ENCODE data around the gene TUSC2.

The TUSC2 gene

GRCh38 chr3:50327943-50328691, at the start of gene TUSC2:
Gene TUSC2 (minus strand): TSS chr3:50328223. CDS start chr3:50328099, 124 bp downstream.
- peak; percentile 95 for DNase-seq

DNA sequence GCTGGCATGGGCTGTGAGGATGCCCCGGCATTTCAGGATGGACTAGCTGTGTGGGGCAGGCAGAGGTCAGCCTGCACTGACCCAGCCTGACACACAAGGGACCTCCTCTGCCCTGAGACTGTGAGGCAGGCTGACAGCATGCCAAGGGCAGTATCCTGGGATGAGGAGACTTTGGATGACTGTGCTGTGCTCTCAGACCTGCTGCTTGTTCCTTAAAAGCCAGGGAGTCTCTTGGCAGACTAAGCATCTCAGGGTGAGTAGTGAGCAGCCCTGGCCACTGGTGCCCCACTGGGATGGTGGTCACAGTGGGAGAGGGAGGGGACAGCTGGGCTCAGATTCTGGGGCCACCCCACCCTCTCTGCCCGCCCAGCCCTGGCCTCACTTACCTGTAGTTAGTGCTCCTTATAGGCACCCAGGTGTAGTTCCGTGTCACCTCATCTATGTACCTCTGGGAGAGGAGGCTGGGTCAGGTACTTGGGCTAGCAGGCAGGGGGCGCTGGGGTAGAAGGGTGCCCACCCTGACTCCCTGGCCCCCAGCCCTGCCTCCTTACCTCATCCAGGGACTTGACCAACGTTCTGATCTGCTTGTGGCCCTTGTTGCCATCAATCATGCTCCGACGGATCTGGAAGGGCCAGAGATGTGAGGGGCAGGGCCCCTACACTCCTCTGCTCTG, 47.4 kb upstream of the TUSC2 start:
- DNase-seq, result no peak

DNA sequence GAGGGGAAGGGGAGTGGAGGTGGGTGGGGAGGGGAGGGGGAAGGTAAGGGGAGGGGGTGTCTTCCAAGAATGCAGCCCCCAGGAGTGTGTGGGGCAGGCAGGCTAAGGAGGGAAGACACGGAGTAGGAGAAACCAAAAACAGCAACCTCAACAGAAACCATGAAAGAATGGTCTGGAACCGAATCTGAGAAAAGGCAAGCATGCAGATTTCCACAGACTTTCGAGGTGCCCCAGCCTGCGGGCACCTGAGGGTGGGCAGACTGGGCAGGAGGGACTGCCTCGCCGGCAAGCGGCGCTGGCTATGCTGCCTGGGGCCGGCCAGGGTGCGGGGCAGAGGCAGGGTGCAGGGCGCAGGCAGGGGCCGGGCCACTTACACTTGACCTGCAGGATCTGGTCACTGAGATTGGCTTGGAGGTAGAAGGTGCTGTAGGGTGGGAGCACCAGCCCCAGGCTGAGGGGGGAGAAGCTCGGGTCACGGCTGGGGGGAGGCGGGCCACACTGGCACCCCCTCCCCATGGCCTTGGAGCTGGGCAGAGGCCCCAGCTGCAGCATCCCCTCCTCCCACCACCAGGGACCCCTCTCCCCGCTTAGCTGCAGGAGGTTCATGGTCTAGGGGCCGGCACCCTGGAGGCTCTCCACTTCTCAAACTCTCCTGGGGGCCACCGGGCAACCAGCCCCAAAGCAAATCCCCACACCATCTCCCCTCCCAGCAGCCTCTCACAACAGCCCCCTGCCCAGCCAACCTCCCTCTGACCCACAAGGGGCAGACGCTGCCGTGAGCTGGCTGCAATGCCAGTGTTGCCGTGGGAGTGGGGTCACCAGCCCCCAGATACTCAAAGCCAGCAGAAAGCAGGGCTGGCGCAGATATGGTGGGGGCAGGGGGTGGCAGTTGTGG, 46.6 kb upstream of the TUSC2 start:
- DNase-seq, result no peak

DNA sequence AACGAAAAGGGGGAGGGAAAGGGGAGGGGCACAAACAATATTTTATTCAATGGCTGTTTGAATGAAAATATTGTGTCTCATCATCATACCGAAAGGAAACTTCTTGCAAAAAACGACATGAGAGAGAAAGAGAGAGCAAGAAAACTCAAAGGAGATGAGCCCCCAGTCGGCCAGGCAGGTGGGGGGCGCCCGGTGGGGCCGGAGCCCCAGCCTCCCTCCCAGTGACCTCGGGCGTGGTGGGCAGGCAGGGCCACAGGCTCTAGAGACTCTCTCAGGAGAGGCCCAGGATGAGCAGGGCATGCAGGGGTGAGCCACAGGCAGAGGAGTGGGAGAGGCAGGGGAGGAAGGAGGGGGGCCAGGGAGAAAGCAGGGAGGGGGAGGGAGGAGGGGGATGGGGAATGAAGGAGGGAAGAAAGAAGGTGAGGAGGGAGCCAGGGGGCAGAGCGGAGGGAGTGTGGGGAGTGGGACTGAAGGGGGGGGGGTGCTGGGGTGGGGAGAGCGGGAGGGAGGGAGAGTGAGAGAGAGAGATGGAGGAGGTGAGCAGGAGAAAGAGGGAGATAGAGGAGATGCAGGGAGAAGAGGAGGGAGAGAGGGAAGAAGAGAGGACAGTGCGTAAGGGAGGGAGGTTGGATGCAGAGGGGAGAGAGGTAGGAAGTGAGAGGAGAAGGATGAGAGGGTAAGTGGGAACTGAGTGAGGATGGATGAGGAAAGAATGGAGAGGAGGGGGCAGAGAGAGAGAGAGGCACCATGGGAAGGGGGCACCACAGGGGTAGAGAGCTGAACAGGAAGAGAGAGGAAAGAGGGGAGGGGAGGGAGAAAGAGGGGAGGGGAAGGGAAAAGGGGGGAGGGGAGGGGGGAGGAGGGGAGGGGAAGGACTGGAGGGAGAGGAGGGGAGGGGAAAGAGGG, 45.4 kb upstream of the TUSC2 start:
- DNase-seq, result no peak

DNA sequence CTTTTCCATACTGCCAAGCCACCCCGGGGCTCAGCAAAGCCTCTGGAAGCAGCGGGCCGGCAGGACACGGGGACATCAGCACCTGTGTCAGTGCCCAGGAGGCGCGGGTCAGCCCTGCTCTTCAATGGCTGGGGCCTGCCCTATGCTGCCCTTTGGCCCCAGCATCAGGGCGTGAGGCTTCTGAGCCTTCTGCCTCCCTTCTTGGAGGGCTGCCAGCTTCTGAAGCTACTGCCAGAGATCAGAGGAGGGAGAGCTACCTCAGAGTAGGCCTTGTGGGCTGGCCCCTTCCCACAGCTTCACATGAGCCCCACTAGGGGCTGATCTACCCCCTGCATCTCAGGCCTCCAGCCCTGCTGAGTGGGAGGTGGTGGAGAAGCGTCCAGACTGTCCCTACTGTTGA, 44.3 kb upstream of the TUSC2 start:
- no peak for DNase-seq

DNA sequence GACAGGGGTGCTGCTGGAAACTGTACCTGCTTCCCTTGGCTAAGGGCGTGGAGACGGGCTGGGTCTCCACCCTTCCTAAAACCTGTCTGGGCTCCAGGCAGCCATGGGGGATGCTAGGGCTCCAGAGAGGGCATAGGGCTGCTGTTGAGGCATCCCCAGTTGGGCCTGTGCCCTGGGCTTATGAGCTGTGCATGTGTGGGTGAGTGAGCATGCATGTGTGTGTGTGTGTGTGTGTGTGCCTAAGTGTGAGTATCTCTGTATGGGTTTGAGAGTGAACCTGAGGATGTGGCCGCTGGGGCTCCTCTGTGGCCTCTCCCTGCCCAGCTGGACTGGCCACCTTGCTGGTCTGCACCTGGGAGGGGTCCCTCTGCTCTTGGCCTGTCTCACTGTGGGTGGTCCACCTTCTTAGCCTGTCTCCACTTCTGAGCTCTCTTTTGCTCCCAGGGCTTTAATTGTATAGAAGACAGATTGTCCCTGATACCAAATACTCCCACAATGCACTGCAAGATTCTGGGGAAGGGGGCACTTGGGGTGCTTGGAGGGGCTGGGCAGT, 43.2 kb upstream of the TUSC2 start:
- DNase-seq, result no peak

- no peak for DNase-seq
Measured at GRCh38 chr3:50370594-50370993, 42.6 kb upstream of the TUSC2 start.

DNA sequence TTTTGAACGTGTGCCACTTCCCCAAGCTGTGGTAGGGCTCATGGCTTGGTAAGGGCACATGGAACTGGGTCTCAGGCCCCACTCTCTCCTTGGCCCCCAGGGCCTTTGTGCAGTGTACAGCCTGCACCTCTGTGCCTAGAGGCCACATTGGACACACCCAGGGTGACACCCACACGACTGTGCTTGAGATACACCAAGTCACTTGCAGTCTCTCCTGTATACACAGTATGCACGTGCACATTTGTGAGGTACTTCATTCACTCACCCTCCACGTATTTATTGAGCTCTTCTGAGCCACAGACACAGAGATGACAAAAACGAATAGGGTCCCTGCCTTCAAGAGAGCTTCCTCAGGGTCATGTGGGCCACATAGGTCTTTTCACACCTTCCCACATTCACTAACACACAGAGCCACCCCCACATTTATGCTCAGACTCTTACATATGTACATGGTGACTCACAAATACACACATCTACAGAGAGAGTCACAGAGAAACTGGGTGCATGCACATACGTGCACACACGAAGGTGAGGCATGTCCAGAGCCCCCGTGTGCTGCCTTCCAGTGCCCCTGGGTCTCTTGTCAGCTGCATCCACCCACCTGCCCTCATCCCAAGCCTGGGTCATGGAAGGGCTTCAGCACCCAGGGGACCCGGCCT, 41.1 kb upstream of the TUSC2 start:
- DNase-seq, result no peak

- DNase-seq, result no peak
Measured at GRCh38 chr3:50365842-50366220, 37.8 kb upstream of the TUSC2 start.

- DNase-seq, result peak; percentile 96
Measured at GRCh38 chr3:50365080-50365841, 37.2 kb upstream of the TUSC2 start.

DNA sequence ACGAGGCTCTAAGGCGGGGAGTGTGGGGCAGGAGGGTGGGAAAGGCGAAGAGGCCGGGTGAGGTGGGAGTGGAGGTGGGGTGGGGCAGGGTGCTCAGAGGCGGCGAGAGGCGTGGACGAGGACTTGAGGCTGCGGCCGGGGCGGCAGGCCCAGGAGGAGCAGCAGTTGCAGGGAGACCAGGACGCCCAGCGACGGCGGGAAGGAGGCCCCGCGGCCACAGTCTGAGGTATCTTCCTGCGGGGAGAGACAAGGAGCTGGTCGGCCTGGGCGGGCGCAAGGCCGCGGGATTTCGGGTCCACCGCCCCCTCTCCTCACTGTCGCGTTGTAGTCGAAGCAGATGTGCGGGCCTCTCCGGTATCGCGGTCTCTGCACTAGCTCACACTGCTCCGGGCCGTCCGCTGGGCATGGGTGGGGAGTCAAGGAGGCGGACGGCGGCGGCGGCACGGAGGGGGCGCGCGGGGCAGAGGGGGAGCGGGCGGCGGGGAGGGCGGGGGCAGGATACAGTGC, 36.6 kb upstream of the TUSC2 start:
- no peak for DNase-seq

DNA sequence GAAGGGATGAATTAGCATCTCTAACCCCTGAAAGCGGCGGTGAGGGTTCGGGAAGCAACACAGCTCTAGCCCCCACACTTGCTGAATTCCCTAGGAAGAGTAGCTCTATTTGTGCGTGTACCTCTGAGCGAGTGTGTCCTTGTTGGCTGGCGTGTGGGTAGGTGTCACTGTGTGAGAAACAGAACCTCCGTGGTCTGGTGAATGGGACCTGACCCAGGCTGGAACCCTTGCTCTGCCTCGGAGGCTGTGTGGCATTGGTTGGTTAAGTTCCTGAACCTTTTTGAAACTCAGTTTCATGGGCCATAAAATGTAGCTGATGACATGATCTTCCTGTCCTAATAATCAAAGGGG, 31.7 kb upstream of the TUSC2 start:
- DNase-seq, result no peak

DNA sequence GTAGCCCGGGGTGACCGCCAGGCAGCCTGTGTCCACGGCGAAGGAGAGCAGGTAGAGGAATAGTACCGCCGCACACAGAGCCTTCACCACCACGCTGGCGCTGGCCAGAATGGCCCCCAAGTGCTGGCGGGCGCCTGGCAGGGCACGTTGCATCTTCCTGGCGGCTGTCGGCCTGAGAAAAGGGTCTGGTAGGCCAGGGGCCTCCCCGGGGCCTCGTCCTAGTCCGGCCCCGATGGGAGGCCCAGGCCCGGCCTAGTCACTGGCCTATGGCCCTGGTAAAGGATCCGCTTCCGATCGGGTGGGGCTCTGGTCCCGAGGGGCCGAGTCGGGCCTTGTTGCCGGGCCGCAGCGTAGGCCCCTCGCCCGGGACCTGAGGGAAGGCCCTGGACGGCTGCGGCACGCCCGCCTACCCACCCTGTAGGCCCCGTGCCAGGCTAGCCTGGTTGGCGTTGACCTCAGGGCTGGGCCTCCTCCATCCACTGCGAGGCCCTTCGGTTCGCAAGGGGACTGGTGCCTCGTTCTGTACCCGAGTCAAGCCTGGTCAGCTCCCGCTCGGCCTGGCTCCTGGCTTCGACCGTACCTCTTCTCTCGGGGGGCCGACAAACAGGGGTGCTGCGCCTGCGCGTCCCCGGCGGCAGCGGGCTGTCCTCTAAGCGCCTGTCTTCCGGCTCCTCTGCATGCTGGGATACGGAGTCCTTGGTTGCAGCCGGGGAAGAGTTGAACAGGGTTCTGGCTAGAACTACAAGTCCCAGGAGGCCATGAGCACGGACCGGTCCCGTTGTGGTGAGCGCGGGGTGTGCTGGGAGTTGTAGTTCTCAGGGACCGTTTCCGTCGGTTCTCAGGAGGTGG, 31.1 kb upstream of the TUSC2 start, which contains the start of gene TMEM115:
TMEM115 (minus strand) TSS at position 611 of the 849 bp plus-strand sequence; CDS start at position 153, 458 bp downstream.
- peak; percentile 98 for DNase-seq

GRCh38 chr3:50358355-50358910, 30.4 kb upstream of the TUSC2 start:
- DNase-seq, result no peak

GRCh38 chr3:50357481-50357880, 29.5 kb upstream of the TUSC2 start:
- DNase-seq, result no peak

DNA sequence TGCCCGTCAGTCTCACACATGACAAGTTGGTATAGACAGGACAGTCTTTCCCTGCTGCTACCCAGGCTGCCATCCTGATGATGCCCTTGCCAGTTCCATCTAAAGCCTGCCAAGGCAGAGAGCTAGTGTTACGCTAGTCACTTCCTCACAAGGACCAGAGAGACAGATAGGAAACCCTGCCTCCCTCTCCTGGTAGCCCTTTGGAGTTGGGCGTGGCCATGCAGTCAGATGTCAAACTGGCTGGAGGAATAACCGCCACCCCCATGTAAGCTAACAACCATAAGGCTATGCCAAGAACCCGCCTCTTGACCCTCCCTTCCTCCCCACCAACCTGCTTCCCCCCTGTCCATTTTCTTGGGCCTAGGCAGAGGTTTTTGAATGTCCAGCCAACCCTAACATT, 28.5 kb upstream of the TUSC2 start:
- no peak for DNase-seq

DNA sequence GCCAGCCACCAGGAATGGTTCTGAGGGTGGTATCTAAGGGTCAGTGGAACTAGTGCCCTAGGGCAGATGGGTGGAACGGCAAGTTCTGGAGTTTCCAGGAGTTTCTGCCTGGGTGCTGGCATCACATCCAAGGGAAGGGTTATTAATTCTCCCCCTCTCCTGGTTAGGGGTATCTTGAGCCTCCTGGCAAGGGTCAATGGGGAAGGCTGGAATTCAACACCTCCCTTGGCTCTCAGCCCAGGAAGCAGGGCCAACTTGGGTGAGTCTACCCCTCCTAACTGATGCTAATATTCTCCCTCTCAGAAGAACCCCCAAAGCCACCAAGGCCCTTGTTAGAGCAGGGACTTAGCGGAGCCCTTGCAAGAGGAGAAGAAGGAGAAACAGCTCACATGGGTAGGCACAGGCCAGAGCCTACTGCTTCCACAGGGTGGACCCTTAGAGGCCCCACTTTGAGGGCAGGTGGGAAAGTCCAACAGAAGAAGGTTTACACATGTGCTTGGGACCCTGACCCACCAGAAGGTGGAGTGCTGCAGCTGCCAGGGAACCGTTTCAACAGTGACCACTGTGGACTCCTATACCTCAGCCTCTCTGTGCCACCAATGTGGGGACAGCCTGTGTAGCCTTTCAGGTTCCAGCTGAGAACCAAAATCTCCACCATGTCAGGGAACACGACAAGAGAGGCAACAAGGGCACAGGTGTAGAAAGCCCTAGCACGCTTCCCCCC, 28.0 kb upstream of the TUSC2 start:
- no peak for DNase-seq

DNA sequence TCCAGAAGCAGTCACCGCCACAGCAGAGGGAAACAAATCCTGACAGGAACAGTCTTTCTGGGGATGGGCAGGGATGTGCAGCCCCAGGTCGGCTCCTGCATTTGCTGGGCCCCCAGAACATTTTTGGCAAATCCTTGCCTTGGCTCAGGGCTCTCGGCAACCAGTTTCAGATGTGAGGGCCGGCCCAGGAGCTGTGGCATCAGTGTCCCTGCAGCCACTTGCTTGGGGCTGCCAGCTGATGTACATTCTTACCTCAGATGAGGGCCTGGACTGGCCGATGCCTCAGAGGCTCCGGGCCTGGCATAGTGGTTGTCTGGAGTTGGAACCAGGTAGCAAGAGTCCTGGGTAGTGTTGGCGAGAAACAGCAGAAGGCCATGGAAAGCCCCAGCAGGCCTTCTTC, 26.8 kb upstream of the TUSC2 start:
- no peak for DNase-seq

Data from CD4-positive, alpha-beta T cell treated with Interleukin-12 subunit alpha and Interleukin-12 subunit beta, for 1 hour (primary cell).